NT2/D1 (cell line): ENCODE results near the gene NOSIP.
A peak's percentile ranks its signal among the peaks of the same experiment; 100 is the strongest.

ENCODE experiments used
- DNase-seq: peaks from one replicate; pipeline ENCODE4 v3.0.0-alpha.2; 2011; ENCODE audit warnings: low read depth, low spot score
- H3K27me3 ChIP-seq: 2 replicates; pipeline ENCODE4 v1.6.0; 2011; ENCODE audit warnings: mild to moderate bottlenecking; ENCODE audit not compliant: insufficient read length, insufficient read depth
- H3K36me3 ChIP-seq: 2 replicates; pipeline ENCODE4 v1.6.1; 2011; ENCODE audit warnings: mild to moderate bottlenecking, low read length, mixed read lengths; ENCODE audit not compliant: insufficient read depth, insufficient read length
- H3K4me1 ChIP-seq: 2 replicates; pipeline ENCODE4 v1.5.1; 2011; ENCODE audit not compliant: insufficient read depth, insufficient read length
- H3K4me3 ChIP-seq: 2 replicates; pipeline ENCODE4 v1.5.1; 2011; ENCODE audit warnings: low read depth; ENCODE audit not compliant: insufficient read length
- H3K9ac ChIP-seq: 2 replicates; pipeline ENCODE4 v1.6.0; 2011; ENCODE audit warnings: low read depth; ENCODE audit not compliant: insufficient read length
- H3K9me3 ChIP-seq: 2 replicates; pipeline ENCODE4 v1.5.1; 2011; ENCODE audit warnings: mild to moderate bottlenecking, low read length; ENCODE audit not compliant: insufficient read depth
- SUZ12 ChIP-seq: IDR thresholded peaks from 2 replicates; pipeline ENCODE4 v1.6.1; 2011; ENCODE audit not compliant: insufficient read length, insufficient read depth; ENCODE audit errors: extremely low read depth
- YY1 ChIP-seq: IDR thresholded peaks from 2 replicates; pipeline ENCODE4 v1.6.1; 2011; ENCODE audit not compliant: insufficient read length, insufficient read depth
- ZNF274 ChIP-seq: IDR thresholded peaks from 2 replicates; pipeline ENCODE4 v1.6.1; 2011; ENCODE audit warnings: mild to moderate bottlenecking, low read depth, low read length

Gene NOSIP

GRCh38 chr19:49593233-49594113 is 13.1 kb upstream of the NOSIP start:
- Histone ChIP-seq H3K27me3 (no peaks in the 10 kb centered on the region), H3K36me3 (peaks cover 38% of the 10 kb centered on the region), H3K9ac (peak overlapping the region; percentile 94), H3K9me3 (no peaks in the 10 kb centered on the region), H3K4me3 (peak overlapping the region; percentile 88), H3K4me1 (peaks cover 3% of the 10 kb centered on the region)
- peak; percentile 77 for DNase-seq
- TF ChIP-seq SUZ12 (no peak), YY1 (no peak), ZNF274 (no peak)

- TF ChIP-seq ZNF274 (no peak), YY1 (no peak), SUZ12 (no peak)
- Histone ChIP-seq H3K4me1 (peaks cover 3% of the 10 kb centered on the region), H3K9ac (peak overlapping the region; percentile 94), H3K4me3 (peak overlapping the region; percentile 88), H3K36me3 (peaks cover 32% of the 10 kb centered on the region), H3K9me3 (no peaks in the 10 kb centered on the region), H3K27me3 (no peaks in the 10 kb centered on the region)
- no peak for DNase-seq
These were observed 12.3 kb upstream of the NOSIP start for GRCh38 chr19:49592486-49593232.

DNA sequence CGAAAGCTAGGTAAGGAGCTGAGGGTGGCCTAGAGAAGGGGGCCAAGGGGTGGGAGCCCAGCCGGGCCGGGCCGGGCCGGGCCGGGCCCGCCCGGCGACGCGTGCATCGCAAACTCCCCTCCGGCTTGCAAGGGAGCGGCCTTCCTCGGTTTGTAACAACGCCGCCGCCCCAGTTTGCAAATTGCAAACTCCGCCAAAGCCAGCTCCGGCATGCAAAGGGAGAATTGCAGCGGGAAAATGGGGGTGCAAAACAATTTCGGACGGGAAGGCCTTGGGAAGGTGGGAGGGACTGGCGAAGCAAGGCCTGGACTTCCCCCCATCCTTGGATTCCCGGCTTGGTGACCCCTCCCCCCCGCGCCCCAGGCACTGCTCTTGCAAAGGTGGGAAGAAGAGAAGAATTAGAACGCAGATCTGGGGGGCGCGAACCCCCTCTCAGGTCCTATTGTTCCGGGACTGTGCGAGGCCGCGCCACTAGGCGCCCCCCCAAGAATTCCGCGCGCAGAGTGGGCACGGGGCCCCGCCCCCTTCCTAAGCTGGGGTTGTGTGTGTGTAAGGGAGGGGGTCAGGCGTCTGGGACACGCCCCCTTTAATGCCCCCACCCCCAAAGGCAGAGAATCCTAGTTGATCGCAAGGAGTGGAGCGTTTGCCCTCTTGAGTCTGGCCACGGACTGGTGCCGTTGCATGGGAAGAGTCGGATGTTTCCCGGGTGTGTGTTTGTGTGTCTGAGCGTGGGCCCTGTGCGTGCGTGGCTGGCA is 11.6 kb upstream of the NOSIP start:
- no peak for DNase-seq
- H3K27me3 ChIP-seq: no peaks in the 10 kb centered on the region
- H3K9me3 ChIP-seq: no peaks in the 10 kb centered on the region
- TF ChIP-seq SUZ12: no peak
- no peak for TF ChIP-seq ZNF274
- TF ChIP-seq YY1: no peak
- peaks cover 3% of the 10 kb centered on the region for H3K4me1 ChIP-seq
- H3K4me3 ChIP-seq: peak overlapping the region; percentile 88
- peaks cover 24% of the 10 kb centered on the region for H3K36me3 ChIP-seq
- peak overlapping the region; percentile 94 for H3K9ac ChIP-seq

- Histone ChIP-seq H3K36me3 (peaks cover 19% of the 10 kb centered on the region), H3K9me3 (no peaks in the 10 kb centered on the region)
- no peak for DNase-seq
These were observed 10.8 kb upstream of the NOSIP start, which contains the start of gene PRR12 for GRCh38 chr19:49590971-49591730. PRR12 (plus strand) TSS chr19:49591182; CDS start chr19:49591655, 473 bp downstream.

GRCh38 chr19:49590071-49590970 is 10.0 kb upstream of the NOSIP start:
- peak; percentile 92 for DNase-seq
- peak overlapping the region; percentile 99 for H3K9ac ChIP-seq
- no peak for TF ChIP-seq ZNF274
- no peak for TF ChIP-seq YY1
- TF ChIP-seq SUZ12: no peak
- H3K36me3 ChIP-seq: peaks cover 14% of the 10 kb centered on the region
- no peaks in the 10 kb centered on the region for H3K9me3 ChIP-seq
- H3K4me1 ChIP-seq: peaks cover 6% of the 10 kb centered on the region
- no peaks in the 10 kb centered on the region for H3K27me3 ChIP-seq
- H3K4me3 ChIP-seq: peak overlapping the region; percentile 87

More at GRCh38 chr19:49590971-49591730, 10.8 kb upstream of the NOSIP start, which contains the start of gene PRR12:
- TF ChIP-seq YY1 (no peak), ZNF274 (no peak)
- peak within 1 kb of the TSS; percentile 99 for H3K9ac ChIP-seq
- no peaks in the 10 kb centered on the region for H3K27me3 ChIP-seq
- H3K4me1 ChIP-seq: peaks cover 3% of the 10 kb centered on the region
- peak within 1 kb of the TSS; percentile 88 for H3K4me3 ChIP-seq
